Breast epithelium (tissue), 3 donors: ENCODE results near the gene FBXW10.
"Not testable (repeated sequence)": the region's sequence is repeated elsewhere in the genome, so short reads cannot be mapped to it uniquely, and the experiment has no call there.

ENCODE experiments used
- POLR2A ChIP-seq: fragments of 450-650 bp; IDR thresholded peaks from one replicate; pipeline ENCODE4 v1.6.1; 2016; ENCODE audit warnings: antibody characterized with exemption, mild to moderate bottlenecking, moderate library complexity
- TF ChIP-seq, protein P1 (sequence below), 3 donors: fragments of 450-650 bp; IDR thresholded peaks; one replicate each; pipeline ENCODE4 v1.5.1; 2016 to 2017; ENCODE audit warnings: antibody characterized with exemption in 3 of 3, mild to moderate bottlenecking in 3 of 3, moderate library complexity in 3 of 3

DNA sequence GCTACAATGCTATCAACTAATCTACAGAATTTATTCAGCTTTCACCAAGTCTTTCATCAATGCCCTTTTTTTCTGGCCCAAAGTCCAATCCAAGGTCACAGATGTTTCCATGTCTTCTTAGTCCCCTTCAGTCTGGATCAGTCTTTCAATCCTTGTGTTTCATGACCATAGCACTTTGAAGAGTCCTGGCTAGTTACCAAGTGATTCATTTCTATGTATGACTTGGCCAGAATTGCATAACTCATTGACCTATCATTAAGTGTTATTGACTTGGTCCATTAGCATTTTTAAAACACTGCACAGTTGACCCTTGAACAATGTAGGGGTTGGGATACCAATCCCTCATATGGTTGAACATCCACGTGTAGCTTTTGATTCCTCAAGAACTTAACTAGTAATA is 11.4 kb upstream of the FBXW10 start:
- TF ChIP-seq, protein P1, sequence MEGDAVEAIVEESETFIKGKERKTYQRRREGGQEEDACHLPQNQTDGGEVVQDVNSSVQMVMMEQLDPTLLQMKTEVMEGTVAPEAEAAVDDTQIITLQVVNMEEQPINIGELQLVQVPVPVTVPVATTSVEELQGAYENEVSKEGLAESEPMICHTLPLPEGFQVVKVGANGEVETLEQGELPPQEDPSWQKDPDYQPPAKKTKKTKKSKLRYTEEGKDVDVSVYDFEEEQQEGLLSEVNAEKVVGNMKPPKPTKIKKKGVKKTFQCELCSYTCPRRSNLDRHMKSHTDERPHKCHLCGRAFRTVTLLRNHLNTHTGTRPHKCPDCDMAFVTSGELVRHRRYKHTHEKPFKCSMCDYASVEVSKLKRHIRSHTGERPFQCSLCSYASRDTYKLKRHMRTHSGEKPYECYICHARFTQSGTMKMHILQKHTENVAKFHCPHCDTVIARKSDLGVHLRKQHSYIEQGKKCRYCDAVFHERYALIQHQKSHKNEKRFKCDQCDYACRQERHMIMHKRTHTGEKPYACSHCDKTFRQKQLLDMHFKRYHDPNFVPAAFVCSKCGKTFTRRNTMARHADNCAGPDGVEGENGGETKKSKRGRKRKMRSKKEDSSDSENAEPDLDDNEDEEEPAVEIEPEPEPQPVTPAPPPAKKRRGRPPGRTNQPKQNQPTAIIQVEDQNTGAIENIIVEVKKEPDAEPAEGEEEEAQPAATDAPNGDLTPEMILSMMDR (IDR thresholded peaks at IDR 0.05) = not testable (repeated sequence)
- not testable (repeated sequence) for TF ChIP-seq POLR2A
